ENCODE data around the gene COL7A1.

The COL7A1 gene

GRCh38 chr3:48617559-48617958 is 22.4 kb upstream of the COL7A1 start:
- no peak for DNase-seq

- DNase-seq, result no peak
These were observed 18.9 kb upstream of the COL7A1 start for GRCh38 chr3:48614044-48614443.

- DNase-seq, result no peak
These were observed 17.2 kb upstream of the COL7A1 start for GRCh38 chr3:48612309-48612708.

GRCh38 chr3:48609088-48610005 is 14.2 kb upstream of the COL7A1 start, which contains the start of gene UQCRC1:
TSS of gene UQCRC1 (minus strand) at chr3:48609646. CDS start at chr3:48609620, 26 bp downstream.
- DNase-seq, result peak; percentile 87 to 88

GRCh38 chr3:48607519-48607918 is 12.4 kb upstream of the COL7A1 start:
- no peak for DNase-seq

- no peak for DNase-seq
These were observed 6.5 kb upstream of the COL7A1 start for GRCh38 chr3:48601622-48601994.

GRCh38 chr3:48600711-48601621 is 5.8 kb upstream of the COL7A1 start:
- DNase-seq, result no peak

- no peak for DNase-seq
These were observed 4.6 kb upstream of the COL7A1 start for GRCh38 chr3:48599509-48600285.

GRCh38 chr3:48599077-48599501 is 4.0 kb upstream of the COL7A1 start:
- DNase-seq, result no peak

- DNase-seq, result no peak
These were observed 3.4 kb upstream of the COL7A1 start for GRCh38 chr3:48598323-48599076.

- DNase-seq, result no peak
These were observed 2.3 kb upstream of the COL7A1 start for GRCh38 chr3:48597408-48597800.

- DNase-seq, result no peak
These were observed 1.7 kb upstream of the COL7A1 start for GRCh38 chr3:48596676-48597407.

GRCh38 chr3:48596157-48596556 is 1.0 kb upstream of the COL7A1 start:
- DNase-seq, result no peak

- DNase-seq, result no peak
These were observed 495 bp upstream of the COL7A1 start for GRCh38 chr3:48595526-48596121.

GRCh38 chr3:48594417-48595049 is 596 bp downstream of the COL7A1 start:
- DNase-seq, result no peak

- DNase-seq, result no peak
These were observed 1.8 kb downstream of the COL7A1 start for GRCh38 chr3:48593337-48593736.

GRCh38 chr3:48592519-48593087 is 2.5 kb downstream of the COL7A1 start:
- DNase-seq, result no peak

GRCh38 chr3:48591886-48592518 is 3.1 kb downstream of the COL7A1 start:
- no peak for DNase-seq

- no peak for DNase-seq
These were observed 3.7 kb downstream of the COL7A1 start for GRCh38 chr3:48591436-48591835.

Data from activated CD4-positive, alpha-beta T cell treated with anti-CD3 and anti-CD28 coated beads, Interleukin-2, amount 50 U/mL, for 4 hours (primary cell).